ENCODE measurements around the gene GALR2. TPM values are rescaled to one million over a fixed set of nuclear protein-coding genes. Genes with fewer than 3 reads are reported as not detected.
A peak's percentile ranks its signal among the peaks of the same experiment; 100 is the strongest.

GALR2 gene
- total and polyA plus RNA-seq, 4 donors, result 0.20 to 0.44 (median 0.40) TPM; not detected in 1

- no peak overlapping the region for H3K9ac ChIP-seq (ENCODE audit: insufficient read depth in 1 of 2, low read length in 2 of 2)
- H3K4me3 ChIP-seq, result no peak overlapping the region
- no peak for ATAC-seq (ENCODE audit: insufficient read depth, low FRiP score)
- no peak overlapping the region for H3K27ac ChIP-seq (ENCODE audit: low read depth in 1 of 2, low read length in 1 of 2)
- no peaks in the 10 kb centered on the region for H3K9me3 ChIP-seq (ENCODE audit: control insufficient read depth in 4 of 4, insufficient read depth in 3 of 4, low read length in 3 of 4)
- H3K27me3 ChIP-seq (ENCODE audit: control insufficient read depth in 3 of 3, insufficient read depth in 3 of 3, low read length in 2 of 3), result no peaks in the 10 kb centered on the region
- no peak for DNase-seq
- no peak for TF ChIP-seq CTCF (IDR thresholded peaks at IDR 0.05; ENCODE audit: control extremely low read depth, extremely low read depth)
- H3K4me1 ChIP-seq (ENCODE audit: control insufficient read depth in 5 of 5, insufficient read depth in 5 of 5, low read length in 5 of 5), result no peaks in the 10 kb centered on the region
- 82 to 88% methylated on average over 15 of the region's 15 CpGs for WGBS, 2 donors
- peaks cover 43 to 60% (median 54%) of the 10 kb centered on the region in 4 donors for H3K36me3 ChIP-seq (ENCODE audit: control insufficient read depth in 4 of 4, insufficient read depth in 4 of 4, low read length in 4 of 4)
Measured at GRCh38 chr17:76063875-76064546, 10.6 kb upstream of the GALR2 start.

DNA sequence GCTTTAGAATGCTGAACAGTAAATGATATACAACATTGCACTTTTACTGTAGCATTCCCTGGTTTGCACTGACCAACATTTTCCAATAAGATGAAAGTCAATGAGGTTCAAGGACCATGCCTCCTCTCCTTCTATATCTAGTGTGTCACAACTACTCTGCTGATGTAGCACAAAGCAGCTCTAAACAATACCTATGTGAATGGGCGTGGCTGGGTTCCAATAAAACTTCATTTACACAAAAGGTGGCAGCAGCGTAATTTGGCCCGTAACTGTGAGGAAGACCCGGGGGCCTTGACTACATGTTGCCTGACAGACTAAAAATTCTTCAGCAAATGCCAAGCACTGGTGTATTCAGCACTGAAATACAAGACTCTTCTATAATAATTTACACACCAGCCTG, 8.8 kb upstream of the GALR2 start:
- no peak for ATAC-seq (ENCODE audit: insufficient read depth, low FRiP score)
- TF ChIP-seq CTCF (IDR thresholded peaks at IDR 0.05; ENCODE audit: control extremely low read depth, extremely low read depth), result no peak

DNA sequence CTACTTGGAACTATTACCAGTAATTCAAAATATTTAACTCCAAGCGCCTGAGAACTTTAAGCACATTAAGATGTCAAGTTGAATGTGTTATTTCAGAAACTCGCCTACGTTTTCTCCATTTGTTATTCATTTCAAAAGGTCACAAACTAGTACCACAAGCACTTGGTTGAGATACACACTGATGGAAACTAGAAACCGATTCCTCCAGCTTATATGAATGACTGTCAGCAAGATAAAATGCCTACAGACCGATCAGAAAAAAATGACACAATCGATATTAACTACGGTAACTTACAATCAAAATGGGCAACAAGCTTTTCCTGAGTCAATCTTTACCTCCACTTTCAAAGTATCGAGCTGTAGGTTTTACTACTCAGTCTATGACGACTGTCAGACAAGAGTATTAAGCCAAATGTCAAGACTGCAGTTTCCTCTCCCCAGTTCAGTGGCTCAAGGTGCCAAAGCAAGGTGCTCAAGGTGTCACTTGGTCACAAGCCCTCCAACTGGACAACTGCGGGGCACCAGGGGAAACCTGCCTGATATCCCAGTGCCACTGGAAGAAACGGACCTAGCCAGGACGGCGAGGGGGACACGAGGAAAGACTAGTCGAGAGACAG, 2.9 kb upstream of the GALR2 start:
- Histone ChIP-seq H3K9ac (ENCODE audit: insufficient read depth in 1 of 2, low read length in 2 of 2) (peak overlapping the region; percentile 79 to 87), H3K36me3 (ENCODE audit: control insufficient read depth in 4 of 4, insufficient read depth in 4 of 4, low read length in 4 of 4) (peaks cover 6 to 15% (median 13%) of the 10 kb centered on the region in 4 donors), H3K4me3 (peak overlapping the region; percentile 89), H3K9me3 (ENCODE audit: control insufficient read depth in 4 of 4, insufficient read depth in 3 of 4, low read length in 3 of 4) (peaks cover 0 to 7% (median 0%) of the 10 kb centered on the region in 4 donors), H3K27me3 (ENCODE audit: control insufficient read depth in 3 of 3, insufficient read depth in 3 of 3, low read length in 2 of 3) (peaks cover 4 to 27% (median 25%) of the 10 kb centered on the region in 3 donors), H3K27ac (ENCODE audit: low read depth in 1 of 2, low read length in 1 of 2) (peak overlapping the region; percentile 9 to 70), H3K4me1 (ENCODE audit: control insufficient read depth in 5 of 5, insufficient read depth in 5 of 5, low read length in 5 of 5) (peaks cover 0 to 29% (median 4%) of the 10 kb centered on the region in 5 donors)
- TF ChIP-seq CTCF (IDR thresholded peaks at IDR 0.05; ENCODE audit: control extremely low read depth, extremely low read depth), result no peak
- ATAC-seq (ENCODE audit: insufficient read depth, low FRiP score), result no peak
- WGBS, 2 donors, result 12 to 21% methylated on average over 15 of the region's 15 CpGs
- DNase-seq, result no peak

More for the DNA sequence above, 8.8 kb upstream of the GALR2 start:
- H3K4me1 ChIP-seq (ENCODE audit: control insufficient read depth in 5 of 5, insufficient read depth in 5 of 5, low read length in 5 of 5), result peaks cover 0 to 4% (median 0%) of the 10 kb centered on the region in 5 donors
- no peaks in the 10 kb centered on the region for H3K27me3 ChIP-seq (ENCODE audit: control insufficient read depth in 3 of 3, insufficient read depth in 3 of 3, low read length in 2 of 3)
- H3K4me3 ChIP-seq, result no peak overlapping the region
- WGBS, 2 donors, result 94 to 97% methylated on average over 4 of the region's 4 CpGs
- no peak overlapping the region for H3K27ac ChIP-seq (ENCODE audit: low read depth in 1 of 2, low read length in 1 of 2)
- DNase-seq, result no peak
- H3K9ac ChIP-seq (ENCODE audit: insufficient read depth in 1 of 2, low read length in 2 of 2), result no peak overlapping the region
- H3K9me3 ChIP-seq (ENCODE audit: control insufficient read depth in 4 of 4, insufficient read depth in 3 of 4, low read length in 3 of 4), result no peaks in the 10 kb centered on the region
- H3K36me3 ChIP-seq (ENCODE audit: control insufficient read depth in 4 of 4, insufficient read depth in 4 of 4, low read length in 4 of 4), result peaks cover 35 to 50% (median 45%) of the 10 kb centered on the region in 4 donors

Data from lung (tissue), 12 donors.